GM18520 (cell line): ENCODE data around the gene PEAK3.

Experiments
- ATAC-seq: cut with Tn5 transposase; IDR thresholded peaks from one replicate; pipeline ENCODE4 v1.9.1; 2021; ENCODE audit not compliant: unreplicated experiment

PEAK3 gene

DNA sequence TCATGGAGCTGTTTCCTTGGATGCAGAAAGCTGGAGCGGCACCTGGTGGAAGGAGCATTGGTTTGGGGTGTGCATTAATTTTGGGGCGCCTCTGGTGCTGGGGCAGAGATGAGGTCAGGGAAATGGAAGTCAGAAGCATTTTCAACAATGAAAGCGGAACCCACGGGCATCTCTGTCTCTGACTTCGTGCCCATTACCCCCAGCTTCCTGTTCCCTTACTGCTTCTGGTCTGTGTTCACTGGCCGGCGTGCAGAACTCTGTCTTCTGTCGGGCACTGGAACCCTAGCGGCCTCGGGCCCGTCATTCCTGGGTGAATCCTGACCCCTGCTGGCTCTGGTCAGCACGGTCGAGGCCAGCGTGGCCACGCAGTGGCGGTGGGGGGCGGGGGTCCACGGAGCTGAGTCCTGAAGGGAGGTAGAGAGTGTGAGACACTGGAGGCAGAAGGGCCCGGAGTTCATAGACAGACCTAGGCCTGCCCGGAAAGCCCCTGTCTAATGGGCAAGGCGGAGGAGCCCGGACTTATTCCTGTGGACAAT, 33.9 kb upstream of the PEAK3 start:
- no peak for ATAC-seq

DNA sequence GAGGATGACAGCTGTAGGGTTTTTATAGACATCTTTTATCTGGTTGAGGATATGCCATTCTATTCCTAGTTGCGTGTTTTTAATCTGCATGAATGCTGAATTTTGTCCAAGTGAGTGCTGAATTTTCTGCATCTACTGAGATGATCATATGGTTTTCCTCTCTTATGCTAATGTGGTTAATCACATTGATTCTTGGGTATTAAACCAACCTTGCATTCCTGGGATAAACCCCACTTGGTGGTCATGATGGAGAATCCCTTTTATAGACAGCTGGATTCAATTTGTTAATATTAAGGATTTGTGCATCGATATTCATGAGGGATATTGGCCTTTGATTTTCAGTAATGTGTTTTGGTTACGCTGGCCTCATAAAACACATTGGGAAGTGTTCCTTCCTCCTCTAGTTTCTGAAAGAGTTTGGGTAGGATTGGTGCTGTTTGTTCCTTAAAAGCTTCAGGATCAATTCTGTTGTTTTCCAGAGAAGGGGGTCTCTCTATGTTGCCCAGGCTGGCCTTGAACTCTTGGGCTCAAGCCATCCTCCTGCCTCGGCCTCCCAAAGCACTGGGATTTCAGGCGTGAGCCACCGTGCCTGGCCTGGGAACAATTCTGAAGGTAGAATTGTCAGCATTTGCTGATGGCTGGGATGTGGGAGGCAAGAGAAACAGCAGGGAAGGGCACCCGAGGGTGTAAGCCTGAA, 33.3 kb upstream of the PEAK3 start:
- no peak for ATAC-seq

DNA sequence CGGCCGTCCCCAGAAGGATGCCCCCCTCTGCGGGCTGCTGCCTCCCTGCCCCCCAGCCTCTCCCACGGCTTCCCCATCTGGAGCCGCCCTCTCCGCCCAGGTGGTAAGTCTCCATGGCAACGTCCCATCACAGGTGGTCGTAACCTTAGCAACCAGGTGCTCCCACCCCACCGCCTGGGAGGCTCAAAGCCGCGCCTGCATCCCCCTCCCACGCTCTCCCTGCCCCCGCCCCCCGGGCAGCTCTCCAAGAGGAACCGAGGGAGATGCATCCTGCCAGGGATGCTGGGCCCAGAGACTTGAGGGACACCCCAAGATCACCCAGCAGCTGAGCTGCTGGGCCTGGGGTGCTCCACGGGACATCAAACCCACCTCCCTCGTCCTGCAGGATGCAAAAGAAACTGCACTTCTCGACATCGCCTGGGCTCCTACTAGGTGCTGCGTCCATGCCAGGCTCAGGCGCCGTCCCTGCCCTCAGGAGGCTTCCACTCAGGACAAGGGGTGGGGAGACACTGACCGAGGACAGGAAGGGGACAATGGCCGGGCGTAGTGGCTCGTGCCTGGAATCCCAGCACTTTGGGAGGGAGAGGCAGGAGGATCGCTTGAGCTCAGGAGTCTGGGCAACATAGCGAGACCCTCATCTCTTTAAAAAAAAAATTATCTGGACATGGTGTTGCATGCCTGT, 31.0 kb upstream of the PEAK3 start:
- ATAC-seq, result no peak

DNA sequence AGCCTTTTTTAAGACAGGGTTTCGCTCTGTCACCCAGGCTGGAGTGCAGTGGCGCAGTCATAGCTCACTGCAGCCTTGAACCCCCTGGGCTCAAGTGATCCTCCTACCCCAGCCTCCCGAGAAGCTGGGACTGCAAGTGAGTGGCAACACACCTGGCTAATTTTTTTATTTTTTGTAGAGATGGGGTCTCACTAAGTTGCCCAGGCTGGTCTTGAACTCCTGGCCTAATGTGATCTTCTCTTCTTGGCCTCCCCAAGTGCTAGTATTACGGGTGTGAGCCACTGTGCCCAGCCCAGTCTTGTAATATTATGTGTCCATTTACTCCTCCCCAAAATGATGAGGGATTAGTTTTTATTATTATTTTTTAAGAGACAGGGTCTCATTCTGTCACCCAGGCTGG, 29.1 kb upstream of the PEAK3 start:
- no peak for ATAC-seq

DNA sequence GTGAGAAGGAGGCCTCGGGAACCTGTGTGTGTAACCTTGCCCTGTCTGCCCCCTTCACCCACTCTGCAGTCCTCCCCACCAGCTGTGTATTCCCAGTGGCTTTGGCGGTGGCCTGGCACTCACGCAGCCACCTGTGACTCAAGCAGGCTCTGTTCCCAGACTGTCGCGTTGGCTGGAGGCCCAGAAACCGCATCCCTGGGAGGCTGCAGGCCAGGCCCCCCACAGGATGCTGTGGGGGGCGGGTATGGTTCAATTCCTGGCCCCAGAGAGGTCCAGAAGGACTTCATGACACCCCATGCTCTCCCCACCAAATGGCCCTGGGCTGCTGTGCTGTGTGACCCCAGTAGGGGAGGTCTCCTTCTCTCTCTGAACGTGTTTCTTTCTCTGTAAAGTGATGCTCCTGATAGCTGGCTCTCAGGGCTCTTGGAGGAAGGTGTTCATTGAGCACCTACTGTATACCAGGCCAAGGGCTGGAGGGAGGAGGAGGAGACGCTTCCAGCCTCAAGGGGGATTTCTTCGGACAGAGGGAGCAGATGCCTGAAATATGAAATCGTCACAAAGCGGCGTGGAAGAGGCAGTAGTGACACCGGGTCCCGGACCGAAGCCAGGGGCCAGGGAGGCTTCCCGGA, 27.9 kb upstream of the PEAK3 start:
- ATAC-seq, result no peak

DNA sequence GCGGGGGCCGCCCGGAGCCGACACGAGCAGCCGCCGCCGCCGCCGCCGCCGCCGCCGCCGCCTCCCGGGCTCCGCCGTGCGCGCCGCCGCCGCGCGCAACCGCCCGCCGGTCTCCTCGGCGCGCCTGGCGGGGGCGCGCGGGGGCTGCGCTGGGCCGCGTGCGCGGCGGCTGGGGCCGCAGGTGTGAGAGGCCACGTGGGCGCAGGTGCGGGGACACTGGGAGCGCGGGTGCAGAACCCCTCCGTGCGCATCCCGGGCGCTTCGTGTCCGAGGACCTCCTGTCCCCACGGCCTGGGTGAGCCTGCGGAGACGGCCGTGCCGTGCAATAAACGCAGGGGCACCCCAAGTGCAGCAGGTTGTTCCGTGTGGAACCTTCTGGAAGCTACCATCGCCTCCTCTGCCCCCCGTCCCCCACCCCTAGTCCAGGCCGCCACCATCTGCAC, 26.2 kb upstream of the PEAK3 start, which contains the start of gene LINGO3:
Gene LINGO3 (minus strand): TSS at position 41 of the 443 bp plus-strand sequence. CDS start 16,378 bp downstream, outside the sequence.
- ATAC-seq, result no peak

DNA sequence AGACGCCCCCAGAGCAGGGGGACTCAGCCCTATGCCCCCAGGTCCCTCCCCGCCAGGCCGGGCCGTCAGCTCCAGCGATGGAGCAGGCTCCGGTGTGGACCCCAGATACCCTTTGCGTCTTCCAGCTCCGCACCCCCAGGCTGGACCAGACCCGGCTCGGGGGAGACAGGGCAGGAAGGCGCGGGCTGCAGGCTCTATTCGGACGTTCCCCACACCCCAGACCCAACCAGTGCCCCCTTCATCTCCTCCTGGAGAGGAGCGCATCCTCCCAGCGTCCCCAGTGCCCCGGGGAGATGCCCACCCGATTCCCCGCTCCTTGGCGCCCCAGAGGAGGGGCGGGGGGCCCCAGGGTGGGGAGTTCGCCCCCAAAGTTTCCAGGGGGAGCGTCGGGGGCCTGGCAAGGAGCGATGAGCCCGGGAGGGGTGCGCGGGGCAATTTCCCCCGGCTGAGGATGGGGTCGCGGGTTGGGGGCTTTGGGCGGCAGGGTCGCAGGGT, 25.6 kb upstream of the PEAK3 start:
- no peak for ATAC-seq

DNA sequence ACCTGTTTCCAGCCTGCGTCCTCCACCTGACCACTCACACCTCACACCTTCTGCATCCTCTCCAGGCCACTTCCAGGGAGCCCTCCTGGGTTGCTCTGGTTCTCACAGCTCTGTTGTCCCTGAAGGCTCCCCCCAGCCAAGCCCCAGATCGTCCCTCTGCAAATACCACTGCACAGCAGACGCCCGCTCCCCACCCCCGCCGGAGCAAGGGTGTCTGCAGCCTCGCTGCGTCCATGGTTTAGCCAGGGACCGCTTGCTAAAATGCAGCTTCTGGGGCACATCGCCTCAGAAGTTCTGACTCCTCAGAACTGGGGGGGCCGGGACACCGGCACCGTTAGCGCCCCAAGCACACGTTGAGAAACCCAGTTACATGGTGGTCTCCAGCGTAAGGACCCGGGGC, 25.0 kb upstream of the PEAK3 start:
- ATAC-seq, result no peak

DNA sequence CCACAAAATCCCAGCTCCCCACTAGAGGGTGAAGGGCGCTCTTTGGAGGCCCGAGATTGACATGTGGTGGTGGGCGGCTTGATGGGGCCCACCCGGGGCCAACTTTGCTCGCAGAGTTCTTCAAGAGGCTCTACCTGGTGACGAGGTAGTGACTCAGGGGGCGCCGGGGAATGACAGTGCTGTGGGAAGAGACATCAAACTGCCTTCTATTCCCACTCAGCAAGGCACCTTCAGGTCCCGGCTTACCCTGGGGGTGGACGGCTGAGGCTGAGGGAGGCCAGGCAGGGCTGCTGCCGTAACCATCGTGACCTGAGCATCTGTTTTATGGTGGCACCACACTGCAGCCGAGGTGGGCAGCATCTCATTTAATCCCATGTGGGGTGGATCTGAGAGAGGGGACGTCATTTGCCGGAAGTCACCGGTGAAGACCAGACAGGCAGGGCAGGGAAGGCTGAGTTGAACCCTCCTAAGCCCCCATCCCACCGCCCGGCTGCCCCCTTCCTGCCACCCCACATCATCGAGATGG, 24.4 kb upstream of the PEAK3 start:
- ATAC-seq, result no peak

DNA sequence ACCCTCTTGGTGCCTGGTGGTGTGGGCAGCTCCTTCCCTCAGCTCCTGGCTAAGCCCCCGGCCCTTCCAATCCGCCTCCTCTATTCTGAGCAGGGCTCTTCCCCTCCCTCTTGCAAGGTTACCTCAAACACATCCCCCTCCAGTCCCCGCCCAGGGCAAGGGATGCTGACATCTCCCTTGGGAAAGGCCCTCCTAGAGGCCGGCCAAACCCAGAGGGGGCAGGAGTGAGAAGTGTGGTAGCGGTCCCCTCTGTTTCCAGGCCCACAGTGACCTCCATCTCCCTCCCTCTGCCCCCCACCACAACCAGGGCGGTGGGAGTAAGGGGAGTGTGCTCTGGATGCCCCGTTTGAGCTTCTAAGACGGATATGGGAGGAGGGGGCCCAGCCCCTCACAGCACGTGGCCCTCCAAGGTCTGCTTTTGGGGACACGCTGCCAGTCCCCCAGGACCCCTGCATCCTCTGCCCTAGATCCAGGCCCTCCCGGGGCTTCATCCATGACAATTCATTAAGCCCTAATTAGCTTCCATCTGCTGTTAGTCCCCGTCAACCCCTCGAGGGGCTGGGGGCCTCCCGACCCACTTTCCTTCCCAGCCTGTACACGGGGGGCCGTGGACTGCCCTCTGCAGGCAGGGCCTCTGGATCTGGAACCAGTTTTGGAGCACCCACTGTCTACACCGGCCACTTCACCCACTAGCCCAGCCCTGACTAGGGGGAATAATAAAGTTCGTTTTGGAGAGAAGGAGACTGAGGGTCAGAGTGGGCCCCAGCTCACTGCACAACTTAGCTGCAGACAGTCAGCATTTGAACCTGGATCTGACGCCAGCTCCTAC, 23.7 kb upstream of the PEAK3 start:
- no peak for ATAC-seq

DNA sequence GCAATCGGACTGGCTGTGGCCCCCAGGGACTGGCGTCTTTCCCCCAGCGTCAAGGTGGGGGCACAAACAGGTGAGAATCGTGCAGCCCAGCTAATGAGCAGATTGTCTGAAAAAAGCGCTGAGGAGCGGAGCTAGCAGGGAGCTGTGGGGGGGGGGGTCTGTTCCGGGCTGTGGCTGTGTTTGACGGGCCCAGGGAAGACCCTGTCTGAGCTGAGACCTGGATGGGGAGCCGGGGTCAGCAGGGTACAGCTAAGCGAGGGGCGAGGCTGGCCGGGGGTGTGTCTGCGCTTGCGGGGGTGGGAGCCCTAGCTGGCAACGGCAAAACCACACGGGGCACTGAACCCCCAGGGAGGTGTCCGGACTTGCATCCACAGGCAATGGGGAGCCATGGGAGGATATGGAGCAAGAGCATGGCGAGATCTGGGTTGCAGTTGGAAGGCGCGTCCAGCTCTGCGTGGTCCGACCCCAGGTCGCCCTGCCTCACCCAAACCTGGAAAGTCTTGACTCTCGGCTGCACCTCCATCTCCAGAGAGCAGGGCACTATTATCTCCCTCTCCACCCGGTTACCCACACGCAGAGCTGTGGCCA, 21.3 kb upstream of the PEAK3 start:
- ATAC-seq, result no peak

DNA sequence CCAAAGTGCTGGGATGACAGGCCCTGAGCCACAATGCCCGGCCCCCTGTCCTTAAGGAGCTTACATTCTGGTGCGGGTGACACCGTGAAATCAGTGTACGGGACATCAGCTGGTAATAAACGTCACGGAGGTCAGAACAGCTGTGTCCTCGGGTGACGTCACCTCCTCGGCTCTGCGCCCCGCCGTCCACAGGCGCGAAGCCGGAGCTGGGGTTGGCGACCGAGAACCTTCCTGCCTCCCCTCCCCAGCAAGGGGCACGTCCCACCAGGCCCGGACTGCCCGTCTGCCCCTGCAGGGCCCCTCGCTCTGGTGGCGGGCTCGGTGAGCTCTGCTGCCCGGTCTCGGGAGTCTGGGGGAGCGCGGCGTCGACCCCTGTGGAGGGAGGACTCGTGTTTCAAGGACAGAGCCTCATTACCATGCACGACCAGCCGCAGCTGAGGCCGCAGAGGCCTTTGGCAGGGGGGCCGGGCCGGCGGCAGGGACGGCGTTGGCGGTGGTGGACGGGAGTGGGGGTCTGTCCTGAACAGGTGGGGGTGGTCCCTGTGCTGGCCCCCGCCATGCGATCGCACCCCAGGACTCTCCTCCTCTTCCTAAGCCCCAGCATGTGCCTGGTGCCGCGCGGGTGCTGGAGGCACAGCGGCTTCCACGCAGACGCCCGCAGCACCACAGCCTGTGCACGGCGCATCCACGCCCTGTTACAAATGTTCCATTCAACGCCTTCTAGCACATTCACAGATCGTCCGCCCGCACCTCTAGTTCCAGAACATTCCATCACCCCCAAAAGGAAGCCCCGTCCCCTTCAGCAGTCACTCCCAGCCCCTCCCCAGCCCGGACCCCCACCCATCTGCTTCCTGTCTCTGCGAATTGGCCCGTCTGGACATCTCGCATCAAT, 20.6 kb upstream of the PEAK3 start:
- no peak for ATAC-seq

DNA sequence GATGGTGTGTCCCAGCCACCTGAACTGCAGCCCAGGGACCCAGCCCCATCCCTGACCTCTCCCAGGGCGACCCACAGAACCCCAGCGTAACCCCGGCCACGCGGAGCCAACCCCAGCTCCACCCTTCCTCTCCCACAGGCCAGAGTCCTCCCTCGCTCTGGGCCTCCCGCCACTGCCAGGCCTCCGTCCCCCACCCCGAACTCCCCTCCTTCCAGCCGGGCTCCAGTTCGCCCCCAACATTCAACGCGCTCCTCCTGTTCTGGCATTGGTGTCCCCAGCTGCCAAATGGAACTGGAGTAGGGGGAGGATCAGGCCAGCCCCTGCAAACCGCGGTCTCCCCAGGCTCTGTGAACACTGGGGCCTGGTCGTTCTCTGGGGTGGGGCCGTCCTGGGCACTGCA, 18.6 kb upstream of the PEAK3 start:
- no peak for ATAC-seq

DNA sequence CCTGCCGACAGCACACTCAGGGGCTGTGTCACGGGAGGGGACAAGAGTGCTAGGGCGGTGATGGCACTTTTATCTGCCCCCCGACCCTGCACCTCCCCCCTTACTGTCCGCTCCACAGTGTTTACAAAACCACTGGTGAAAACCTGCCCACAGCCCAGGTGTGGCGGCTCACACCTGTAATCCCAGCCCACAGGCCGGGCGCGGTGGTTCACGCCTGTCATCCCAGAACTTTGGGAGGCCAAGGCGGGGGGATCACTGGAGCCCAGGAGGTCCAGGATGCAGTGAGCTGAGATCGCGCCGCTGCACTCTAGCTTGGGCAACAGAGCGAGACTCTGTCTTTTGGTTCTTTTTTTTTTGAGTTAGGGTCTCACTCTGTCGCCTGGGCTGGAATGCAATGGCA, 14.2 kb upstream of the PEAK3 start:
- no peak for ATAC-seq

DNA sequence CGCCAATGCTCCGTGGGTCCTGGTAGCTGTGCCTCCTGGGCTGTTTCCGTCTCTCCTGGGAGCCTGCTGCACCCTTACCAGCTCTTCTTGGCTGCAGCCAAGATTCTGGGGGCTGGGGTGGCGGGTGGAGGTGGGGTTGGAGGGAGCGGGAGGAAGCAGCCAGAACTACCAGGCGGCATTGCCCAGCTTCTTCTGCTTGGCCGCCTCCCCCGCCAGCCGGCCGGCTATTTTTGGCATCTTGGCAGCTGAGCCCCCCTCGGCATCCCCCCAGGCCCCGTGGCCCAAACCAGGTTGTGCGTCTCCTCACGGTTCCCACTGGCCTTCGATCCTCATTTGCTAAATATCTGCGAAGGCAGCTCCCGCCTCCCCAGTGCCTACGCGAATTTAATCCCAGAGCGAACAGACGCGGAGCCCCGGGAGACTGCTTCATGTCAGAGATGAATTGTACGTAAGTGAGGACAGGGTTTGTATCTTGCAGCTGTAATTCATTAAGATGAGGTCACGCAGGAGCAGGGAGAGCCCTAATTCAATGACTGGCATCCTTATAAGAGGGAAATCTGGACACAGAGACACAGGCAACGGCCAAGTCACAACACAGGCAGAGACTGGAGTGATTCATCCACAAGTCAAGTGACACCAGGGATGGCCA, 12.8 kb upstream of the PEAK3 start:
- no peak for ATAC-seq

DNA sequence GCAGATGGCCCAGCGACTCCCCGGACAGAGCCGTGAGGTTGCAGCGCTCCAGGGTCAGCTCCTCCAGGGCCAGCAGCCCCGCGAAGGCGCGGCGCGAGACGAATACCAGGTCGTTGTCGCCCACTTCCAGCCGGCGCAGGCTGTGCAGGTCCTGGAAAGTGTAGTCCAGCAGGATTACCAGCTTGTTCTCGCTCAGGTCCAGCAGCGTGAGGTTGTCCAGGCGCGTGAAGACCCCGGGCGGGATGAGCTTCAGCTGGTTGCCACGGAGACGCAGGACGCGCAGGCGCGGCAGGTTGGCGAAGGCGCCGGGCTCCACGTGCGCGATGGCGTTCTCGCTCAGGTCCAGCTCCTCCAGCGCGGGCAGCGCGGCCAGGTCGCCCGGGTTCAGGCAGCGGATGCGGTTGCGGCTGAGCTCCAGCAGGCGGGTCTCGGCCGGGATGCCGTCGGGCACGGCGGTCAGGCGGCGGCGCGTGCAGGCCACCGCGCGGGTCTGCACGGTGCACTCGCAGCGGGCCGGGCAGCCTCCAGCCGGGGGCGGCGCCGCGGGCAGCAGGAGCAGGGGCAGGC, 9.3 kb upstream of the PEAK3 start:
- ATAC-seq, result no peak

DNA sequence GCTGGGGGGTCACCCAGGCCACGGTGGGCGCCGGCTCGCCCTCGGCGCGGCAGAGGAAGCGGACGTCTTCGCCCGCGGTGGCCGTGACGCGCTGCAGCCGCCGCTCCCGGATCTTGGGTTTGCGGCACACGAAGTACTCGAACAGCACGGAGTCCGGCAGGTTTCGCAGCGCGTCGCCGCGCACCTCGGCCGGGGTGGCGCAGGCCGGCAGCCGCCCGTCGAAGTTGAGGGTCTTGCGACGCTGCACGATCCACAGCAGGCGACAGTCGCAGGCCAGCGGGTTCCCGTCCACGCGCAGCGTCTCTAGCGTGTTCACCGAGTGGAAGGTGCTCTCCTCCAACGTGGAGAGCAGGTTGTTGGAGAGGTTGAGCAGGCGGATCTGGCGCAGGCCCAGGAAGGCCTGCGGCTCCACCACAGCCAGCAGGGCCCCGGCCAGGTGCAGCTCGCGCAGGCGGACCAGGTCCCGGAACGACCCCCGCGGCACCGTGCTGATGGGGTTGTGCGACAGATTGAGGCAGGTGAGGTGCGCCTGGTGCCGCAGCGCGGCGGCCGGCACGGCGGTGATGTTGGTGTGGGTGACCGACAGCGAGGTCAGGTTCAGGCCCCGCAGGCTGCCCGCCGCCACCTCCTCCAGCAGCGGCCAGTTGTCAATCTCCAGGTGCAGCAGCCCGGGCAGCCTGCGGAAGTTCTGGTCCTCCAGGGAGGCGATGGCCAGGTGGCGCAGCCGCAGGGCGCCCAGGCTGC, 8.6 kb upstream of the PEAK3 start:
- no peak for ATAC-seq
